Forelimb muscle (tissue), 1 donor: ENCODE results near the gene GALR2. TPM values are rescaled to one million over a fixed set of nuclear protein-coding genes. Genes with fewer than 3 reads are reported as not detected.

ENCODE experiments used
- DNase-seq: peaks from one replicate; pipeline ENCODE4 v3.0.0-alpha.2; 2013; ENCODE audit warnings: low read depth
- polyA plus RNA-seq: library from polyadenylated mRNA; unstranded; fragments of 120-200 nt; gene quantifications from one replicate; pipeline ENCODE4 v1.2.1, GENCODE V29; 2013; ENCODE audit not compliant: insufficient read length

Gene GALR2
- polyA plus RNA-seq, 1 donor: not detected

GRCh38 chr17:76092526-76093413 lies 18.2 kb downstream of the GALR2 start:
- no peak for DNase-seq

- no peak for DNase-seq
Observed at GRCh38 chr17:76094046-76094445, 19.5 kb downstream of the GALR2 start.

- no peak for DNase-seq
Observed at GRCh38 chr17:76095943-76096342, 21.4 kb downstream of the GALR2 start.

- no peak for DNase-seq
Observed at GRCh38 chr17:76097716-76098295, 23.2 kb downstream of the GALR2 start.

- DNase-seq: no peak
Observed at GRCh38 chr17:76102944-76103273, 28.3 kb downstream of the GALR2 start.

- peak; percentile 86 for DNase-seq
Observed at GRCh38 chr17:76103274-76104139, 28.9 kb downstream of the GALR2 start, which contains the start of gene EXOC7. EXOC7 (minus strand) TSS chr17:76103787; CDS start chr17:76103692, 95 bp downstream.

GRCh38 chr17:76104140-76104895 lies 29.7 kb downstream of the GALR2 start:
- DNase-seq: no peak

- DNase-seq: no peak
Observed at GRCh38 chr17:76104896-76105231, 30.3 kb downstream of the GALR2 start.

GRCh38 chr17:76106703-76107102 lies 32.1 kb downstream of the GALR2 start:
- DNase-seq: no peak

- DNase-seq: no peak
Observed at GRCh38 chr17:76107509-76107908, 32.9 kb downstream of the GALR2 start.

GRCh38 chr17:76111956-76112355 lies 37.4 kb downstream of the GALR2 start:
- no peak for DNase-seq

- no peak for DNase-seq
Observed at GRCh38 chr17:76115138-76115754, 40.7 kb downstream of the GALR2 start.

GRCh38 chr17:76119409-76120371 lies 45.1 kb downstream of the GALR2 start:
- DNase-seq: no peak

- no peak for DNase-seq
Observed at GRCh38 chr17:76120658-76121008, 46.1 kb downstream of the GALR2 start.

GRCh38 chr17:76121932-76122430 lies 47.4 kb downstream of the GALR2 start:
- no peak for DNase-seq

GRCh38 chr17:76122431-76123190 lies 48.0 kb downstream of the GALR2 start:
- DNase-seq: no peak

GRCh38 chr17:76123191-76123499 lies 48.6 kb downstream of the GALR2 start:
- DNase-seq: no peak

GRCh38 chr17:76123749-76124581 lies 49.4 kb downstream of the GALR2 start:
- DNase-seq: no peak
